ENCODE results near the gene SPTBN1. TPM values are rescaled to one million over a fixed set of nuclear protein-coding genes. Genes with fewer than 3 reads are reported as not detected.
A peak's percentile ranks its signal among the peaks of the same experiment; 100 is the strongest.
"Not testable (repeated sequence)": the region's sequence is repeated elsewhere in the genome, so short reads cannot be mapped to it uniquely, and the experiment has no call there.

Gene SPTBN1
- polyA plus RNA-seq, 1 donor: 262 TPM

GRCh38 chr2:54500404-54501205 lies 44.5 kb downstream of the SPTBN1 start:
- DNase-seq: no peak

GRCh38 chr2:54502731-54503130 lies 46.6 kb downstream of the SPTBN1 start:
- DNase-seq: no peak

DNA sequence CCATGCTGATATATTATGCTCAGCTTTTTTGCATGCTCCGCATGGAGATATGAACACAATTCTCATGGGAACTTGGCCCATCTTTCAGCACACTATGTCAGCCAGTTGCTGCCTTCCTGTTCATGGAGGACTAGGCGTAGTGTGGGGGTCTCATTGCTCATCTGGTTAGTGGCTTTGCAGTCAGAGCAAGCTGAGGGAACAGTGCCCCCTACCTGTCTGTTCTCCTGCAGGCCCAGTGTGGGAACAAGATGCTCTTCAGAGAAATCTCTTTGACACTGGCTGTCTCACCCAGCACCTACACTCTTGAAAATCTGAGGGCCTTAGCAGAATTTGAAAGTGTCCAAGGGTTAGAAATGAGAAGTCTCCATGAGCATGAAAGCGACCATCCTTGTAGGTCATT lies 47.1 kb downstream of the SPTBN1 start:
- peak; percentile 44 for DNase-seq

DNA sequence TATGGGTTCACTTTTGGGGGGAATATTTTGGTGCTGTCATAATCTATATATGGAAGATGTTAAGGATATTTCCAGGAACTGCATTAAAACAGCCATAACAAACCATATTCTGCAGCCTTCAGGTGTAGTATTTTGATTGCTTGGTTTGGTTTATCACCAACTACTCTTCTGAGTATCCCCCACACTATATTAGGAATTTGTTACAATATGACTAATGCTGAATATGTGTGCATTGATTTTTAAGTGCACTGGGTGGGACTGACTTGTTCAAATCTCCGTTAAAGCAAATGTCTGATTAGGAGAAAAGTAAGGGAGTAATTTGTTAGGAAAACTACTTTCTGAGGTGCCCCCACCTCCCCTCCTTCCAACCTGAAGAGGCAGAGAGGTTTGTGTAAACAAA lies 47.7 kb downstream of the SPTBN1 start:
- DNase-seq: no peak

DNA sequence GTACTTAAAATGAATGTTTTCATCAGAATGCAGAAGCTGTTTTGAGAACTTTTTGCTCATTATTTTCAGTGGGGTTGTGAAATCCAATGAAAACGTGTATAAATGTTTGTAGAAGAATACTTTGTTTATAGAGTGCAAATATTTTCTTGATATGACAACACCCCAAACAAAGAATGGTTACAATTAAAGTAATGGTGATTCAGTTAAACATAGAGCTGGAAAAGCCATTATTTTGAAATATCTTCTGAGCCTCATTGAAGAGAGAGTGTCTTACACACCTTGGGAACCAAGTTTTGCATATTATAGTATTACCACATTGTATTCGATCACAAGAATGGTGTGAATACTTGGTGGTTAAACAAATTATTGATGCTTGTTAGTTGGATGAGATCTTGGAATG lies 48.7 kb downstream of the SPTBN1 start:
- no peak for DNase-seq

GRCh38 chr2:54508541-54508940 lies 52.4 kb downstream of the SPTBN1 start:
- no peak for DNase-seq

GRCh38 chr2:54509043-54509442 lies 52.9 kb downstream of the SPTBN1 start:
- DNase-seq: not testable (repeated sequence)

DNA sequence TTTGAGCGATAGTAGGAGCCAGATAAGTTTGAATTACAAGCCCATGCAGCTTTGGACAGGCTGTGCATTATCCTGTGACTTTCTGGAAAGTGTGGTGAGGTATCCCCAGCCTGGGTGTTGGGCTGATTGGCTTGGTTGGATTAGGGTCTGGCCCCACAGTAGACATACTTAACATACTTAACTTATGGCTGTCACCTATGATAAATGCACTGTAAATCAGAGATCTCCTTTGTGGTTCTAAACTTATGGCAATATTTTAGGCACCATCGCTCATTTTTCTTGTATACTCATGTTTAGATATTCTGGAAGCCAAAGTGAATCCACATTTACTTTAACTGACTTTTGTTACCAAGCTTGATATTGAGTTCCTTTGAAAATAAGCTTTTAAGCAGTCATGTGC lies 54.8 kb downstream of the SPTBN1 start:
- DNase-seq: no peak

- no peak for DNase-seq
Observed at GRCh38 chr2:54512183-54512582, 56.1 kb downstream of the SPTBN1 start.

GRCh38 chr2:54512663-54513362 lies 56.7 kb downstream of the SPTBN1 start:
- no peak for DNase-seq

GRCh38 chr2:54513363-54513715 lies 57.2 kb downstream of the SPTBN1 start:
- no peak for DNase-seq

GRCh38 chr2:54514822-54515569 lies 58.9 kb downstream of the SPTBN1 start:
- no peak for DNase-seq

DNA sequence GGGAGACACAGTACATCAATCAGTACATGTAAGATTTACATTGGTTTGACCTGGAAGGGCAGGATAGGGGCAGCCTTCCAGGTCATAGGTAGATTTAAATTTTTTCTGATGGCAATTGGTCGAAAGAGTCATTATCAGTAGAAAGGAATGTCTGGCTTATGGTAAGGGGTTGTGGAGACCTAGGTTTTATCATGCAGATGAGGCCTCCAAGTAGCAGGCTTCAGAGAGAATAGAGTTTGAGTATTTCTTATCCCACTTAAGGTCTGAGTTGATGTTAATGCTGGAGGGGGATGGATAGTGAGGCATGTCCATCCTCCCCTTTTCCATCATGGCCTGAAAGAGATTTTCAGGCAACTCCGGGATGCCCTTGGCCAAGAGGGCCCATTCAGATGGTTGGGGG lies 60.7 kb downstream of the SPTBN1 start:
- DNase-seq: no peak

- not testable (repeated sequence) for DNase-seq
Observed at GRCh38 chr2:54518016-54518415, 61.9 kb downstream of the SPTBN1 start.

GRCh38 chr2:54518430-54518829 lies 62.3 kb downstream of the SPTBN1 start:
- no peak for DNase-seq

GRCh38 chr2:54519841-54520459 lies 63.8 kb downstream of the SPTBN1 start:
- DNase-seq: no peak

DNA sequence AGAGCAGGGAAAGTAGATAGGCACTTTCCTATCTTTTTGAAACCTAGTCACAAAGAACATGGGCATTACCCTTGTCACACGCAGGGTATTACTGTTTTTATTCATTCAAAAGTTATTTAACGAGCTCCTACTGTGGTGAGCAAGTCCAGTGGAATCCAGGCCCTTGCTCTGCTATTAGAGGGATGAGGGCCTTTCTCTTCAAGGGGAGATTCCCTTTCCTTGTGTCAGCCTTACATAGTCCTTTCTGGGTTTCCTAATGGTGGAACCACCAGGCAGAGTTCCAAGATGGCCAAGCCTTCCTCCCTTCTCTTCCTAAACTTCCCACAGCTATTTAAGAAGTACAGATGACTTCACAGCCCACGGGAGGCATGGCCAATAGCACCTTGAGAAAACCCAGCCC lies 64.6 kb downstream of the SPTBN1 start:
- no peak for DNase-seq

GRCh38 chr2:54522624-54523281 lies 66.6 kb downstream of the SPTBN1 start:
- peak; percentile 85 for DNase-seq

DNA sequence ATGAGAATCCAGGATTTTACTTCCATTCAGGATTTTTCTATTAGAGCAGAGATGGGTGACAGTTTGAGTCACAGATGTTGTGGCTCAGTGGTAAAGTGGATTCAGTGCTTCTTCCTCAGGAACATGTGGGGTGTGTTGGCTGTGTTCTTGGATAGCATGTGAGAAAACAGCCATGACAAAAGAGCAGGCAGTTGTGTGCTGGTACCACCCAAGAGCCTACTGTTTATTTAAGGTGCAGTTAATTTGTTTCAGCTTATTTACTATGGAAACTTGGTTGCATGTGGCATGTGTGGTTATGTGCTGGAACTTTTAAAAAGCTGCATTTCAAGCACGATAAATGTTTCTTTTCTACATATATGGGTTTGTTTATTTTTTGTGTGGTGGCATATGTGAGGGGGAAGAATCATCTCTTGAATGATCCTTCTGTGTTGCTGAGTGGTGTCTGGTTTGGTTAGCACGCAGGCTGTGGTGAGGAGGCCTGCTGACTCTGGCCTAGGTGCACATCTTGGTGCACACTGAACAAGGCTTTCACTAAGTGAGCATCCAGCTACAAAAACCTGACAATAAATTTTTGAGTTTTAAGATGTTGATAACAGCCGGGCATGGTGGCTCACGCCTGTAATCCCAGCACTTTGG lies 67.3 kb downstream of the SPTBN1 start:
- DNase-seq: no peak

DNA sequence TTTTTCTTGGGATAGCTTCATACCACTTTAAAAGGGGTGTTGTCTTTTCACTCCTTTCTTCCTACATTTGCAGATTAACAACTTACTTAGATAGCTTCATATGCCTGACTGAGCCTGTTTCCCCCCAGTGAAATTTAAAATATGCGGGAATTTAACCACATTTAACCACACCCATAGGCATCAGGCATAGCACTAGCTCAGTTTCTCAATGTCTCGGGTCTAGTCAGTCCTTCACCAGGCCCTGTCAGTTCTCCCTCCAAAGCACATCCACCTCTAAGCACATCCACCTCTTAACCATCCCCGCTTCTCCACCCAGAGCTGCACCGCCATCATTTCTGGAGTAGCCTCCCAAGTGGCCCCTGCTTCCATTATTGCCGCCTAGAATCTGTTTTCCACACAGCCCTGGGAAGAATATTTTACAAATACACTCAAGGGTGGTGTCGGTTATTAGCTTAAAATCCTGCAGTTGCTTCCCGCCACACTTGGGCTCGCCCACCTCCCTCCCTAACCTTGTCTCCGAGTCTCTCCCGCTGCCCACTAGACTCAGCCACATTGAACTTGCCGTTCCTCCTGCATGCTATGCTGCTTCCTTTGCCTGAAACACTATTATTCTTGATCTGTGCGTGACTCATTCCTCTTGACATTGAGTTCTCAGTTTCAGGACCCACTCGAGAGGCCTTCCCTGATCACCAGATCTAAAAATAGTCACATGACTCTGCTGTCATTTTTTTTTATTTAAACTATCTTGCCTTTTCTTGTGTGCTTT lies 68.3 kb downstream of the SPTBN1 start:
- DNase-seq: no peak

GRCh38 chr2:54525321-54525720 lies 69.2 kb downstream of the SPTBN1 start:
- no peak for DNase-seq
